ENCODE data around the gene ARID5A.
"Not testable (repeated sequence)": the region's sequence is repeated elsewhere in the genome, so short reads cannot be mapped to it uniquely, and the experiment has no call there.

ARID5A gene

GRCh38 chr2:96541398-96542152 lies 5.0 kb downstream of the ARID5A start:
- no peak for DNase-seq (ENCODE audit: low read depth)

GRCh38 chr2:96542357-96542977 lies 5.9 kb downstream of the ARID5A start:
- DNase-seq (ENCODE audit: low read depth), result no peak

- DNase-seq (ENCODE audit: low read depth), result no peak
Observed at GRCh38 chr2:96546321-96546720, 9.8 kb downstream of the ARID5A start.

GRCh38 chr2:96546797-96547196 lies 10.2 kb downstream of the ARID5A start:
- no peak for DNase-seq (ENCODE audit: low read depth)

GRCh38 chr2:96547203-96547641 lies 10.7 kb downstream of the ARID5A start:
- DNase-seq (ENCODE audit: low read depth), result no peak

- no peak for DNase-seq (ENCODE audit: low read depth)
Observed at GRCh38 chr2:96547731-96548171, 11.2 kb downstream of the ARID5A start.

GRCh38 chr2:96548558-96549465 lies 12.3 kb downstream of the ARID5A start:
- no peak for DNase-seq (ENCODE audit: low read depth)

- DNase-seq (ENCODE audit: low read depth), result no peak
Observed at GRCh38 chr2:96549466-96549785, 12.9 kb downstream of the ARID5A start.

GRCh38 chr2:96549967-96550786 lies 13.6 kb downstream of the ARID5A start:
- DNase-seq (ENCODE audit: low read depth), result no peak

GRCh38 chr2:96550787-96551604 lies 14.4 kb downstream of the ARID5A start:
- no peak for DNase-seq (ENCODE audit: low read depth)

GRCh38 chr2:96551605-96552314 lies 15.2 kb downstream of the ARID5A start:
- DNase-seq (ENCODE audit: low read depth), result no peak

GRCh38 chr2:96552315-96553175 lies 16.0 kb downstream of the ARID5A start:
- DNase-seq (ENCODE audit: low read depth), result no peak

- no peak for DNase-seq (ENCODE audit: low read depth)
Observed at GRCh38 chr2:96553176-96553956, 16.8 kb downstream of the ARID5A start.

GRCh38 chr2:96553957-96554292 lies 17.4 kb downstream of the ARID5A start:
- not testable (repeated sequence) for DNase-seq (ENCODE audit: low read depth)

- peak; percentile 58 for DNase-seq (ENCODE audit: low read depth)
Observed at GRCh38 chr2:96554293-96555145, 18.0 kb downstream of the ARID5A start.

- DNase-seq (ENCODE audit: low read depth), result no peak
Observed at GRCh38 chr2:96555146-96555610, 18.6 kb downstream of the ARID5A start.

Data from activated T-helper 9 cell treated with anti-CD3 and anti-CD28 coated beads, Interleukin-2, amount 50 U/mL, for 16 hours (primary cell).